ENCODE data around the gene SAMHD1.

DNA sequence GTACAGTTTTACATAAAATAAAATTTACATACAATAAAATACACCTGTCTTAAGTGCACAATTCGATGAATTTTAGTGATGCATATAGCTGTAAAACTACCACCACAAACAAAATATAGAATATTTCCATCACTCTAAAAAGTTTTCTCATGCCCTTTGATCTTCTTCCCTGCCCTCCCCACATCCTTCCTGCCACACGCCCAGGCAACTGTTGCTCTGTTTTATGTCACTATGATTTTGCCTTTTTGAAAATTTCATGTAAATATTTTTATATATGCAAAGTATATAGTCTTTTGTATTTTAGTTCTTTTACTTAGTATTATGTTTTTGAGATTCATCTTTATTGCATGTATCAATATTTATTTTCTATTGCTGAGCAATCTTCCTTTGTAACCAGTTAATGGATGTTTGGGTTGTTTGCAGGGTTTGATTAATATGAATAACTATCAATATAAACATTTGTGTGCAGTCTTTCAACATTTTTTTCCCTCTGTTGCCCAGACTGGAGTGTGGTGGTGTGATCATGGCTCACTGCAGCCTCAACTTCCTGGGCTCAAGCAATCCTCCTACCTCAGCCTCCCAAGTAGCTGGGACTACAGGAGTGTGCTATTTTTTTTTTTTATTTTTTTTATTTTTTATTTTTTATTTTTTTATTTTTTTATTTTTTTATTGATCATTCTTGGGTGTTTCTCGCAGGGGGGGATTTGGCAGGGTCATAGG lies 23.8 kb upstream of the SAMHD1 start:
- TF ChIP-seq, protein P1, sequence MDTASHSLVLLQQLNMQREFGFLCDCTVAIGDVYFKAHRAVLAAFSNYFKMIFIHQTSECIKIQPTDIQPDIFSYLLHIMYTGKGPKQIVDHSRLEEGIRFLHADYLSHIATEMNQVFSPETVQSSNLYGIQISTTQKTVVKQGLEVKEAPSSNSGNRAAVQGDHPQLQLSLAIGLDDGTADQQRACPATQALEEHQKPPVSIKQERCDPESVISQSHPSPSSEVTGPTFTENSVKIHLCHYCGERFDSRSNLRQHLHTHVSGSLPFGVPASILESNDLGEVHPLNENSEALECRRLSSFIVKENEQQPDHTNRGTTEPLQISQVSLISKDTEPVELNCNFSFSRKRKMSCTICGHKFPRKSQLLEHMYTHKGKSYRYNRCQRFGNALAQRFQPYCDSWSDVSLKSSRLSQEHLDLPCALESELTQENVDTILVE (CRISPR knock-in tag; IDR thresholded peaks at IDR 0.05) = no peak
- TF ChIP-seq, protein P2, sequence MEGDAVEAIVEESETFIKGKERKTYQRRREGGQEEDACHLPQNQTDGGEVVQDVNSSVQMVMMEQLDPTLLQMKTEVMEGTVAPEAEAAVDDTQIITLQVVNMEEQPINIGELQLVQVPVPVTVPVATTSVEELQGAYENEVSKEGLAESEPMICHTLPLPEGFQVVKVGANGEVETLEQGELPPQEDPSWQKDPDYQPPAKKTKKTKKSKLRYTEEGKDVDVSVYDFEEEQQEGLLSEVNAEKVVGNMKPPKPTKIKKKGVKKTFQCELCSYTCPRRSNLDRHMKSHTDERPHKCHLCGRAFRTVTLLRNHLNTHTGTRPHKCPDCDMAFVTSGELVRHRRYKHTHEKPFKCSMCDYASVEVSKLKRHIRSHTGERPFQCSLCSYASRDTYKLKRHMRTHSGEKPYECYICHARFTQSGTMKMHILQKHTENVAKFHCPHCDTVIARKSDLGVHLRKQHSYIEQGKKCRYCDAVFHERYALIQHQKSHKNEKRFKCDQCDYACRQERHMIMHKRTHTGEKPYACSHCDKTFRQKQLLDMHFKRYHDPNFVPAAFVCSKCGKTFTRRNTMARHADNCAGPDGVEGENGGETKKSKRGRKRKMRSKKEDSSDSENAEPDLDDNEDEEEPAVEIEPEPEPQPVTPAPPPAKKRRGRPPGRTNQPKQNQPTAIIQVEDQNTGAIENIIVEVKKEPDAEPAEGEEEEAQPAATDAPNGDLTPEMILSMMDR (CRISPR knock-in tag; IDR thresholded peaks at IDR 0.05) = no peak
- TF ChIP-seq, protein P3, sequence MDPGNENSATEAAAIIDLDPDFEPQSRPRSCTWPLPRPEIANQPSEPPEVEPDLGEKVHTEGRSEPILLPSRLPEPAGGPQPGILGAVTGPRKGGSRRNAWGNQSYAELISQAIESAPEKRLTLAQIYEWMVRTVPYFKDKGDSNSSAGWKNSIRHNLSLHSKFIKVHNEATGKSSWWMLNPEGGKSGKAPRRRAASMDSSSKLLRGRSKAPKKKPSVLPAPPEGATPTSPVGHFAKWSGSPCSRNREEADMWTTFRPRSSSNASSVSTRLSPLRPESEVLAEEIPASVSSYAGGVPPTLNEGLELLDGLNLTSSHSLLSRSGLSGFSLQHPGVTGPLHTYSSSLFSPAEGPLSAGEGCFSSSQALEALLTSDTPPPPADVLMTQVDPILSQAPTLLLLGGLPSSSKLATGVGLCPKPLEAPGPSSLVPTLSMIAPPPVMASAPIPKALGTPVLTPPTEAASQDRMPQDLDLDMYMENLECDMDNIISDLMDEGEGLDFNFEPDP (CRISPR knock-in tag; conservative IDR thresholded peaks at IDR 0.05) = no peak
- TF ChIP-seq ZNF225 (CRISPR knock-in tag; IDR thresholded peaks at IDR 0.05) = no peak
- no peak for TF ChIP-seq SMARCE1 (IDR thresholded peaks at IDR 0.05; ENCODE audit: borderline replicate concordance)
- no peak for TF ChIP-seq GLI4 (CRISPR knock-in tag; IDR thresholded peaks at IDR 0.05; ENCODE audit: borderline replicate concordance)
- TF ChIP-seq TGIF2 (CRISPR knock-in tag; IDR thresholded peaks at IDR 0.05) = no peak
- no peak for TF ChIP-seq SRY (CRISPR knock-in tag; IDR thresholded peaks at IDR 0.05)
- TF ChIP-seq SMC3 (IDR thresholded peaks at IDR 0.05; ENCODE audit: low read length) = no peak
